H7 (cell line): ENCODE measurements around the gene CMIP. TPM values are rescaled to one million over a fixed set of nuclear protein-coding genes. Genes with fewer than 3 reads are reported as not detected.
A peak's percentile ranks its signal among the peaks of the same experiment; 100 is the strongest.

Source experiments
- DNase-seq: peaks from one replicate; pipeline ENCODE4 v3.0.0; 2012
- H3K27me3 ChIP-seq: 2 replicates; pipeline ENCODE4 v1.6.0; 2011; ENCODE audit warnings: mild to moderate bottlenecking, low read length; ENCODE audit not compliant: control insufficient read depth, insufficient read depth
- H3K36me3 ChIP-seq: replicated peaks from 2 replicates; pipeline ENCODE4 v1.5.1; 2011; ENCODE audit warnings: low read length; ENCODE audit not compliant: control insufficient read depth, insufficient read depth
- H3K4me3 ChIP-seq: 2 replicates; pipeline ENCODE4 v1.5.1; 2011; ENCODE audit warnings: low read depth, mild to moderate bottlenecking, control low read depth, low read length, moderate library complexity; ENCODE audit not compliant: insufficient read depth
- total RNA-seq: library from RNA; depleted of rRNA; stranded (reverse); fragments of >200 nt; shearing (Covaris generic); gene quantifications from 2 replicates; pipeline ENCODE4 v1.2.3, GENCODE V29; 2014

CMIP gene
- total RNA-seq, 1 experiment from 2014 or later: 13.1 TPM

DNA sequence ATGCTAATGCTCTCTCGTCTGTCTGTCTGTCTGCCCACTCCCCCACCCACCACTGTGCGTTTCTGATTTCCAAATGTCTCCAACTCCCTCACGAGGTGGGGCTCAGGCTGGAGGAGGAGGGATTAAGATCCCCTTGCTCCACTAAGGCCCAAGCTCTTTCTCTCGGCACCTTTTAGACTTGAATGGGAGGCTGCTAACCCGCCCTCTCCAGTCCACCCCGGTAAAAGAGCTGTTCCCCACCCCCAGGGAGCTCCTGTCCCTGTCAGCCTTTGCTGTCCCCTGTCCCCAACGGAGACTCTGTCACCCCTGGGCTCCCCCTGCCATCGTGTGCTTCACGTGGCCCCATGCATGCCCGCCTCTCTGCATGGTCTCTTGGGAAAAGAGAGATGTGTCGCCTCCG lies 266.0 kb downstream of the CMIP start:
- H3K36me3 ChIP-seq: peaks cover 11% of the 10 kb centered on the region
- DNase-seq: peak; percentile 88
- H3K27me3 ChIP-seq: no peaks in the 10 kb centered on the region
- no peak overlapping the region for H3K4me3 ChIP-seq

- Histone ChIP-seq H3K27me3 (no peaks in the 10 kb centered on the region), H3K4me3 (no peak overlapping the region), H3K36me3 (peaks cover 7% of the 10 kb centered on the region)
- peak; percentile 90 for DNase-seq
Measured at GRCh38 chr16:81711657-81712319, 267.2 kb downstream of the CMIP start.

GRCh38 chr16:81712681-81713080 lies 268.1 kb downstream of the CMIP start:
- no peaks in the 10 kb centered on the region for H3K27me3 ChIP-seq
- no peaks in the 10 kb centered on the region; the same call in 1 of the 2 replicates for H3K36me3 ChIP-seq
- no peak overlapping the region for H3K4me3 ChIP-seq
- peak; percentile 47 for DNase-seq

GRCh38 chr16:81713295-81713772 lies 268.7 kb downstream of the CMIP start:
- Histone ChIP-seq H3K36me3 (no peaks in the 10 kb centered on the region; the same call in 1 of the 2 replicates), H3K27me3 (no peaks in the 10 kb centered on the region), H3K4me3 (no peak overlapping the region)
- peak; percentile 68 for DNase-seq

DNA sequence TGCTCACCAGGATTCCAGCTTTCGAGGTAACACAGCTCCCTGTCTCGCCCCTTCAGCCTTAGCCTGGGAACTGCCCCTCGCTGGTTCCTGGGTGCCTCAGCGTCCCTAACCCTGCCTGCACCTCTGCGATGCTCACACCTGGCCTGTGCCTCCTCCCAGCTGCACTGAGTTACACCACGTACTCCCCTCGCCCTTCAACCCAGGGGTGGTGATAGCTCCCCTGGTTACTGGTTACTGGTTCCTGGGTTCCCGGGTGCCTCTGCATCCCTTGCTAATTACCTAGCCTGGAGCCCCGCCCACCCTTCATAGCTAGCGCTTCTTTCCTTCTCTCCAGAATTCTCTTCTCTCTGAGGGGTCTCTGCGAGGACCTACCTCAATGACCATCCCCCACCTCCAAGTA lies 269.2 kb downstream of the CMIP start:
- Histone ChIP-seq H3K4me3 (no peak overlapping the region), H3K27me3 (no peaks in the 10 kb centered on the region), H3K36me3 (no peaks in the 10 kb centered on the region)
- peak; percentile 65 for DNase-seq

GRCh38 chr16:81714583-81714982 lies 270.0 kb downstream of the CMIP start:
- Histone ChIP-seq H3K36me3 (no peaks in the 10 kb centered on the region), H3K27me3 (no peaks in the 10 kb centered on the region), H3K4me3 (no peak overlapping the region)
- DNase-seq: peak; percentile 24

GRCh38 chr16:81715358-81716196 lies 271.0 kb downstream of the CMIP start:
- no peaks in the 10 kb centered on the region for H3K27me3 ChIP-seq
- no peak for DNase-seq
- no peaks in the 10 kb centered on the region for H3K36me3 ChIP-seq
- no peak overlapping the region for H3K4me3 ChIP-seq

DNA sequence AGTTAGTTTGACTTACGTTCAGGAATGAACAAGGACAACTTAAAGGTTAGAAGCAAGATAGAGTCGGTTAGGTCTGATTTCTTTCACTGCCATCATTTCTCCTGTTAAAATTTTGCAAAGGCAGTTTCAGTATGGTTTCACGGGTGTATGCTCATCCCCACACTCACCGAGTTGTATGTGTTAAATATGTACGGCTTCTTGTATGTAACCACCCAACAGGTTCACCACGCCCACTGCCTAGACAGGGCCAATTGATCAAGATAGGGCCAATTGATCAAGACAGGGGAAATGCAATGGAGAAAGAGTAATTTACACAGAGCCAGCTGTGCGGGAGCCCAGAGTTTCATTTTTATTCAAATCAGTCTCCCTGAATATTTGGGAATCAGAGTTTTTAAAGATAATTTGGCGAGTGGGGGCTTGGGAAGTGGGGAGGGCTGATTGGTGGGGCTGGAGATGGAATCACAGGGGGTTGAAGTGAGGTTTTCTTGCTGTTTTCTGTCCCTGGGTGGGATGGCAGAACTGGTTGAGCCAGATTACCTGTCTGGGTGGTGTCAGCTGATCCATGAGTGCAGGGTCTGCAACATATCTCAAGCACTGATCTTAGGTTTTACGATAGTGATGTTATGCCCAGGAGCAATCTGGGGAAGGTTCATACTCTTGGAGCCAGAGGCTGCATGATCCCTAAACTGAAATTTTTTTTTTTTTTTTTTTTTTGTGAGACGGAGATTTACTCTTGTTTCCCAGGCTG lies 272.0 kb downstream of the CMIP start:
- Histone ChIP-seq H3K36me3 (no peaks in the 10 kb centered on the region), H3K4me3 (no peak overlapping the region), H3K27me3 (no peaks in the 10 kb centered on the region)
- no peak for DNase-seq

GRCh38 chr16:81717662-81718189 lies 273.1 kb downstream of the CMIP start:
- no peak for DNase-seq
- no peaks in the 10 kb centered on the region for H3K36me3 ChIP-seq
- H3K4me3 ChIP-seq: no peak overlapping the region
- no peaks in the 10 kb centered on the region for H3K27me3 ChIP-seq

DNA sequence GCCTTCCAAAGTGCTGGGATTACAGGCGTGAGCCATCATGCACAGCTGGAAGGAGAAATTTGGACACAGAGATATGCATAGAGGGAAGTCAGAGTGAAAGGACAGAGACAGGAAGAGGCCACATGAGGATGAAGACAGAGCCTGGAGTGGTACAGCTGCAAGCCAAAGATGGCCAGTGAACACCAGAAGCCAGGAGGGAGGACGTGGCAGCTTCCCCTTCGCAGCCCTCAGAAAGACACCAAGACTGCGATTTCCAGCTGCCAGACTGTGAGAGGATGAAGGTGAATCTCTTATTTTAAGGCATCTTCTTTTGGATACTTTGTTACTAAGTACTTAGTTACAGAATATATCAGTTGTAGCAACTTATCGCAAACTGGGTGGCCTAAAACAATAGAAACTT lies 274.0 kb downstream of the CMIP start:
- Histone ChIP-seq H3K27me3 (no peaks in the 10 kb centered on the region), H3K36me3 (no peaks in the 10 kb centered on the region), H3K4me3 (no peak overlapping the region)
- no peak for DNase-seq

- H3K36me3 ChIP-seq: no peaks in the 10 kb centered on the region
- no peak overlapping the region for H3K4me3 ChIP-seq
- no peaks in the 10 kb centered on the region for H3K27me3 ChIP-seq
- no peak for DNase-seq
Measured at GRCh38 chr16:81719993-81720392, 275.4 kb downstream of the CMIP start.

DNA sequence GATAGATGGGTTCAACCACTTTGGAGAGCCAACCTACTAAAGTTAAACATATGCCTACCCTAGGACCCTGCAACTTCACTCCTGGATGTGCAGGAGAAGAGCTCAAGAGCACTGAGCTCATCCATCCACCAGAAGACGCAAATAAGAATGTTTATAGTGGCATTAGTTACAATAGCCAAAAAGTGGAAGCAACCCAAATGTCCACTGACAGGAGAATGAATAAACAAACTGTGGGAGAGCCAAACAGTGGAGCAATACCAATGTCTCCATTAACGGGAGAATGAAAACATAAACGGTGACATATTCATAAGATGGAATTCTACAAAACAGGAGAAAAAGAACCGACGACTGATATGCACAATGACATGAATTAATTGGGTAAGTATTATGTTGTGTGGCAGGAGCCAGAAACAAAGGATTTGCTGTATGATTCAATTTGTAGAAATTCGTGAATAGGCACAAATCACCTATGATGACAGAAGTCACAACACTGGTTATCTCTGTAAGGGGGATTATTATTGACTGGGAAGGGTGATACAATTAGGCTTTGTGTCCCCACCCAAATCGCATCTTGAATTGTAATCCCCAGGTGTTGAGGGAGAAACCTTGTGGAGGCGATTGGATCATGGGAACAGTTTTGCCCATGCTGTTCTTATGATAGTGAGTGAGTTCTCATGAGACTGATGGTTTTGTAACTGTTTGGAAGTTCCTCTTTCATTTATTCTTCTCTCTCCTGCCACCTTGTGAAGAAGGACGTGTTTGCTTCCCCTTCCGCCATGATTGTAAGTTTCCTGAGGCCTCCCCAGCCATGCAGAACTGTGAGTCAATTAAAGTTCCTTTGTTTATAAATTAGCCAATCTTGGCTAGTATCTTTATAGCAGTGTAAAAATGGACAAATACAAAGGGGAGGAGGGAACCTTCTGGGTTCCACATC lies 276.6 kb downstream of the CMIP start:
- Histone ChIP-seq H3K36me3 (no peaks in the 10 kb centered on the region), H3K27me3 (no peaks in the 10 kb centered on the region), H3K4me3 (no peak overlapping the region)
- DNase-seq: no peak

- no peaks in the 10 kb centered on the region for H3K36me3 ChIP-seq
- no peaks in the 10 kb centered on the region for H3K27me3 ChIP-seq
- peak; percentile 81 for DNase-seq
- no peak overlapping the region for H3K4me3 ChIP-seq
Measured at GRCh38 chr16:81723098-81723723, 278.6 kb downstream of the CMIP start.
